Kidney (tissue), 14 donors: ENCODE results near the gene FBXL20. TPM values are rescaled to one million over a fixed set of nuclear protein-coding genes. Genes with fewer than 3 reads are reported as not detected.
A peak's percentile ranks its signal among the peaks of the same experiment; 100 is the strongest.

Experiments used
- DNase-seq, 5 donors: peaks; one replicate each; pipeline ENCODE4 v3.0.0-alpha.2; 2013 to 2020
- FAIRE-seq: peaks from 2 replicates; lab custom pipeline; 2012; peaks lifted over from hg19 to GRCh38; lab: Jason Lieb, UNC
- H3K27ac ChIP-seq, 2 donors: one replicate each; pipeline ENCODE4 v1.7.0; 2013; ENCODE audit warnings: low read depth in 2 of 2, low read length in 2 of 2, inconsistent platforms in 1 of 2
- H3K27me3 ChIP-seq: one replicate; pipeline ENCODE4 v1.7.1; 2013; ENCODE audit warnings: low read length, inconsistent platforms; ENCODE audit not compliant: control insufficient read depth, insufficient read depth
- H3K36me3 ChIP-seq, 3 donors: one replicate each; pipeline versions ENCODE4 v1.7.0 to v1.7.1; 2013; ENCODE audit warnings: low read length in 3 of 3, control low read depth in 1 of 3, inconsistent platforms in 1 of 3; ENCODE audit not compliant: insufficient read depth in 3 of 3, control insufficient read depth in 2 of 3
- H3K4me1 ChIP-seq, 3 donors: one replicate each; pipeline versions ENCODE4 v1.7.0 to v1.7.1; 2013; ENCODE audit warnings: low read length in 3 of 3, inconsistent platforms in 1 of 3, low read depth in 1 of 3; ENCODE audit not compliant: control insufficient read depth in 2 of 3, insufficient read depth in 2 of 3
- H3K4me3 ChIP-seq, 3 donors: one replicate each; pipeline versions ENCODE4 v1.7.0 to v1.8.1; 2013; ENCODE audit warnings: low read length in 3 of 3, control low read depth in 1 of 3, inconsistent platforms in 1 of 3
- H3K9ac ChIP-seq, 3 donors: one replicate each; pipeline versions ENCODE4 v1.7.0 to v1.7.1; 2013; ENCODE audit warnings: low read length in 3 of 3, control low read depth in 1 of 3, inconsistent platforms in 1 of 3
- H3K9me3 ChIP-seq, 3 donors: one replicate each; pipeline versions ENCODE4 v1.7.0 to v1.7.1; 2013; ENCODE audit warnings: low read length in 3 of 3, control low read depth in 1 of 3, inconsistent platforms in 1 of 3; ENCODE audit not compliant: control insufficient read depth in 2 of 3, insufficient read depth in 1 of 3
- CTCF ChIP-seq: IDR thresholded peaks from 3 replicates; pipeline ENCODE4 v1.5.1; 2012; ENCODE audit warnings: mild to moderate bottlenecking, moderate library complexity, borderline replicate concordance; ENCODE audit not compliant: insufficient read depth; ENCODE audit errors: extremely low read depth
- intact Hi-C: fragments of 100-400 bp; cut with DNase I; formaldehyde crosslinking; loops from one replicate; pipeline ENCODE4 v1.11.1; 2022
- polyA plus RNA-seq: library from polyadenylated mRNA; stranded (reverse); fragments of 350-450 nt; fragmentation: Illumina TruSeq; extraction: RNeasy Lipid Tissue Mini Kit (QIAGEN cat#74804); gene quantifications from one replicate; pipeline ENCODE4 v1.2.3, GENCODE V29; 2014; ENCODE audit warnings: low read depth, low replicate concordance; ENCODE audit not compliant: insufficient read depth
- total RNA-seq: library from RNA; stranded (reverse); fragmentation: NEBNext Ultra II Directional; extraction: Animal tissue kit (Norgen Biotek cat#: 25700); gene quantifications from one replicate; pipeline ENCODE4 v1.2.1, GENCODE V29; 2021
- donor health status: control.
- donor health status: control.
- donor health status: control.
- donor health status: control.
- donor health status: control.
- donor health status: DM: yes; HTN: yes; CAD: no.
- donor health status: Normal renal cell carcinoma (clear cell type).

The FBXL20 gene
- total and polyA plus RNA-seq, 2 donors from 2014 or later, result 3.2 to 16.1 TPM

GRCh38 chr17:39264119-39264518 is 137.3 kb downstream of the FBXL20 start:
- FAIRE-seq (no peak), DNase-seq (no peak)
- no peak overlapping the region for H3K9ac ChIP-seq
- H3K4me3 ChIP-seq, result no peak overlapping the region
- H3K27ac ChIP-seq, result no peak overlapping the region
- no peaks in the 10 kb centered on the region for H3K4me1 ChIP-seq
- intact Hi-C loops, result no loop called here
- peaks cover 7 to 39% (median 24%) of the 10 kb centered on the region in 3 donors for H3K36me3 ChIP-seq
- no peaks in the 10 kb centered on the region for H3K9me3 ChIP-seq
- no peak for TF ChIP-seq CTCF
- no peaks in the 10 kb centered on the region for H3K27me3 ChIP-seq

GRCh38 chr17:39261286-39261685 is 140.1 kb downstream of the FBXL20 start:
- H3K27ac ChIP-seq, result no peak overlapping the region
- TF ChIP-seq CTCF, result peak; percentile 8
- intact Hi-C loops, result no loop called here
- H3K9me3 ChIP-seq, result no peaks in the 10 kb centered on the region
- no peaks in the 10 kb centered on the region for H3K4me1 ChIP-seq
- H3K4me3 ChIP-seq, result no peak overlapping the region
- no peaks in the 10 kb centered on the region for H3K27me3 ChIP-seq
- H3K9ac ChIP-seq, result no peak overlapping the region
- no peak for FAIRE-seq
- no peak for DNase-seq
- H3K36me3 ChIP-seq, result peaks cover 7 to 51% (median 29%) of the 10 kb centered on the region in 3 donors

- FAIRE-seq, result no peak
- no peaks in the 10 kb centered on the region for H3K27me3 ChIP-seq
- intact Hi-C loops, result no loop called here
- no peak for TF ChIP-seq CTCF
- no peaks in the 10 kb centered on the region for H3K4me1 ChIP-seq
- no peak overlapping the region for H3K27ac ChIP-seq
- no peak overlapping the region for H3K4me3 ChIP-seq
- H3K9me3 ChIP-seq, result no peaks in the 10 kb centered on the region
- H3K9ac ChIP-seq, result no peak overlapping the region
- DNase-seq, result no peak
- peaks cover 2 to 13% (median 5%) of the 10 kb centered on the region in 3 donors for H3K36me3 ChIP-seq
These were observed 148.5 kb downstream of the FBXL20 start for GRCh38 chr17:39252788-39253460.
